ENCODE data around the gene GRIFIN. TPM values are rescaled to one million over a fixed set of nuclear protein-coding genes. Genes with fewer than 3 reads are reported as not detected.

GRIFIN gene
- total and polyA plus RNA-seq, 7 donors = not detected

- no peaks in the 10 kb centered on the region for H3K36me3 ChIP-seq
- no peak for DNase-seq
- H3K27me3 ChIP-seq = peaks cover 7 to 85% (median 29%) of the 10 kb centered on the region in 3 donors
- H3K4me3 ChIP-seq = no peak overlapping the region
- peaks cover 0 to 16% (median 16%) of the 10 kb centered on the region in 4 donors for H3K4me1 ChIP-seq
- no peak overlapping the region for H3K27ac ChIP-seq
- 64 to 72% methylated on average over 5 of the region's 5 CpGs for WGBS, 2 donors
- TF ChIP-seq EP300 (IDR thresholded peaks at IDR 0.05) = no peak
- no peak for TF ChIP-seq POLR2AphosphoS5 (IDR thresholded peaks at IDR 0.05)
- TF ChIP-seq POLR2A (IDR thresholded peaks at IDR 0.05) = no peak
- TF ChIP-seq, protein P1, sequence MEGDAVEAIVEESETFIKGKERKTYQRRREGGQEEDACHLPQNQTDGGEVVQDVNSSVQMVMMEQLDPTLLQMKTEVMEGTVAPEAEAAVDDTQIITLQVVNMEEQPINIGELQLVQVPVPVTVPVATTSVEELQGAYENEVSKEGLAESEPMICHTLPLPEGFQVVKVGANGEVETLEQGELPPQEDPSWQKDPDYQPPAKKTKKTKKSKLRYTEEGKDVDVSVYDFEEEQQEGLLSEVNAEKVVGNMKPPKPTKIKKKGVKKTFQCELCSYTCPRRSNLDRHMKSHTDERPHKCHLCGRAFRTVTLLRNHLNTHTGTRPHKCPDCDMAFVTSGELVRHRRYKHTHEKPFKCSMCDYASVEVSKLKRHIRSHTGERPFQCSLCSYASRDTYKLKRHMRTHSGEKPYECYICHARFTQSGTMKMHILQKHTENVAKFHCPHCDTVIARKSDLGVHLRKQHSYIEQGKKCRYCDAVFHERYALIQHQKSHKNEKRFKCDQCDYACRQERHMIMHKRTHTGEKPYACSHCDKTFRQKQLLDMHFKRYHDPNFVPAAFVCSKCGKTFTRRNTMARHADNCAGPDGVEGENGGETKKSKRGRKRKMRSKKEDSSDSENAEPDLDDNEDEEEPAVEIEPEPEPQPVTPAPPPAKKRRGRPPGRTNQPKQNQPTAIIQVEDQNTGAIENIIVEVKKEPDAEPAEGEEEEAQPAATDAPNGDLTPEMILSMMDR (IDR thresholded peaks at IDR 0.05) = no peak
- intact Hi-C loops (cut with DNase I) = no loop called here
- peaks cover 0 to 9% (median 3%) of the 10 kb centered on the region in 4 donors for H3K9me3 ChIP-seq
These were observed 7.3 kb upstream of the GRIFIN start for GRCh38 chr7:2483494-2483893.

DNA sequence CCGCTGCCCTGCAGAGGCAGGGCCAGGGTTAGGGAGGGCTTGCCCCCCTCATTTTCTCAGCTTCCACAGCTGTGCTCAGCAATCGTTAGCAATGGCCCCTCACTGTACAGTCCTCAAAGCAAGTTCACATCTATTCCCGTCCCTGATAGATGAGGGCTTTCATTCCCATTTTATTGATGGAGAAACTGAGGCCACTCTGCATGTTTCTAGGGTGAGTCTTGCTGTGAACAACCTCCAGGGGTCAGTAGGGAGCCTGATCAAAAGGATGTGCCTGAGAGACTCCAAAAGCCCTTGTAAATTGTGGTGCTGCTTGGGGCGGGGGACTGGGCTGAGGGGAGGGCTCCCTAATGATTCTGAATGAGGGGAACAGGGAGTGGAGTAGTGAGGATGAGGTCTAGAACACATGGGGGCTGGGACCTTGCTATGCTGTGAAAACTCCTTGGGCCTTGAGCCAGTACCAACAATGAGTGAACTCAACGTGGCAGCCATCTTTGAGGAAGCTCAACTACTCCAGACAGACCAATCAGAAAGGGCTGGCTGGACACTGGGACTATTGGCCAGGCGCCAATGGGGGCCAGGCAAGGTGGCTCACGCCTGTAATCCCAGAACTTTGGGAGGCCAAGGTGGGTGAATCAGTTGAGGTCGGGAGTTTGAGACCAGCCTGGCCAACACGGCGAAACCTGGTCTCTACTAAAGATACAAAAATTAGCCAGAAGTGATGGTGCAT, 6.7 kb upstream of the GRIFIN start:
- 74 to 83% methylated on average over 10 of the region's 10 CpGs for WGBS, 2 donors
- no peak for TF ChIP-seq POLR2A (IDR thresholded peaks at IDR 0.05)
- TF ChIP-seq, protein P1 (IDR thresholded peaks at IDR 0.05) = no peak
- no peak for TF ChIP-seq EP300 (IDR thresholded peaks at IDR 0.05)
- intact Hi-C loops (cut with DNase I) = no loop called here
- Histone ChIP-seq H3K4me3 (no peak overlapping the region), H3K27me3 (peaks cover 11 to 85% (median 32%) of the 10 kb centered on the region in 3 donors), H3K9me3 (peaks cover 0 to 9% (median 3%) of the 10 kb centered on the region in 4 donors), H3K27ac (no peak overlapping the region), H3K4me1 (peaks cover 0 to 20% (median 19%) of the 10 kb centered on the region in 4 donors), H3K36me3 (no peaks in the 10 kb centered on the region)
- DNase-seq = no peak

DNA sequence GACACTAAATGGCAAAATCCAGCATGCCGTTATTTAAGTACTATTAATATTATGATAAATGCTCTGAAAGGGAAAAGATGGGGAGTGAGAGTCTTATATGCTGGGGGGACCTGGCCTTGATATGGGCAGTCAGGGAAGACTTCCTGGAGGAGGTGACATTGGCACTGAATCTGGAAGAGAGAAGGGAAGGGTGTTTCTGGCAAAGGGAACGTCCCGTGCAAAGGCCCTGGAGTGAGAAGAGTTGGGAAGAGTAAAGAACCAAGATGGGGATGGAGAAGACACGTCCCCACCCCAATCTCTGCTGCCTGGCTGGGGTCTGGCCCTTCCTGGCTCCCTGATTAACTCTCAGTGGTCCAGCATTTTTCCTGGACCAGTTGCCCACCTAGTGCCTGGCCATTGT, 5.0 kb upstream of the GRIFIN start:
- 80 to 86% methylated on average over 4 of the region's 4 CpGs for WGBS, 2 donors

GRCh38 chr7:2480070-2480408, 3.8 kb upstream of the GRIFIN start:
- WGBS, 2 donors = 73 to 75% methylated on average over 21 of the region's 21 CpGs
- H3K4me1 ChIP-seq = peaks cover 0 to 18% (median 17%) of the 10 kb centered on the region in 4 donors
- H3K27ac ChIP-seq = no peak overlapping the region
- no peak for DNase-seq
- no peak for TF ChIP-seq EP300 (IDR thresholded peaks at IDR 0.05)
- intact Hi-C loops (cut with DNase I) = no loop called here
- H3K36me3 ChIP-seq = no peaks in the 10 kb centered on the region
- no peak overlapping the region for H3K4me3 ChIP-seq
- peaks cover 0 to 9% (median 3%) of the 10 kb centered on the region in 4 donors for H3K9me3 ChIP-seq
- peaks cover 14 to 91% (median 27%) of the 10 kb centered on the region in 3 donors for H3K27me3 ChIP-seq

More for the DNA sequence above, 5.0 kb upstream of the GRIFIN start:
- intact Hi-C loops (cut with DNase I) = no loop called here
- Histone ChIP-seq H3K27ac (no peak overlapping the region), H3K4me1 (peaks cover 0 to 18% (median 17%) of the 10 kb centered on the region in 4 donors), H3K36me3 (no peaks in the 10 kb centered on the region), H3K4me3 (no peak overlapping the region), H3K27me3 (peaks cover 14 to 87% (median 26%) of the 10 kb centered on the region in 3 donors), H3K9me3 (peaks cover 0 to 9% (median 3%) of the 10 kb centered on the region in 4 donors)
- DNase-seq = no peak
- TF ChIP-seq EP300 (IDR thresholded peaks at IDR 0.05) = no peak
- no peak for TF ChIP-seq POLR2A (IDR thresholded peaks at IDR 0.05)
- TF ChIP-seq, protein P1 (IDR thresholded peaks at IDR 0.05) = no peak
- TF ChIP-seq POLR2AphosphoS5 (IDR thresholded peaks at IDR 0.05) = no peak

GRCh38 chr7:2479276-2480069, 3.3 kb upstream of the GRIFIN start:
- no peak overlapping the region for H3K4me3 ChIP-seq
- H3K9me3 ChIP-seq = peaks cover 0 to 9% (median 3%) of the 10 kb centered on the region in 4 donors
- no peaks in the 10 kb centered on the region for H3K36me3 ChIP-seq
- TF ChIP-seq POLR2A (IDR thresholded peaks at IDR 0.05) (no peak), EP300 (IDR thresholded peaks at IDR 0.05) (no peak), POLR2AphosphoS5 (IDR thresholded peaks at IDR 0.05) (no peak)
- TF ChIP-seq, protein P1 (IDR thresholded peaks at IDR 0.05) = no peak
- no peak overlapping the region for H3K27ac ChIP-seq
- intact Hi-C loops (cut with DNase I) = no loop called here
- peaks cover 0 to 18% (median 17%) of the 10 kb centered on the region in 4 donors for H3K4me1 ChIP-seq
- 64 to 85% methylated on average over 16 of the region's 16 CpGs for WGBS, 2 donors
- peaks cover 14 to 94% (median 28%) of the 10 kb centered on the region in 3 donors for H3K27me3 ChIP-seq
- DNase-seq = no peak

Data from sigmoid colon (tissue), 7 donors.